GM12874 (cell line): Measurements from ENCODE around the gene LCNL1.

Experiments used
- CTCF ChIP-seq: IDR thresholded peaks from 2 replicates; pipeline ENCODE4 v1.5.1; 2011; ENCODE audit warnings: low read depth, mild to moderate bottlenecking, control low read depth, low read length, moderate library complexity; ENCODE audit not compliant: insufficient read depth

Gene LCNL1

GRCh38 chr9:136990242-136990911 lies 7.6 kb downstream of the LCNL1 start:
- no peak for TF ChIP-seq CTCF

- TF ChIP-seq CTCF = no peak
These were observed 9.4 kb downstream of the LCNL1 start, which contains the start of gene PAXX for GRCh38 chr9:136991993-136992818. Gene PAXX (plus strand): TSS chr9:136992422. CDS start chr9:136992444, 22 bp downstream.

GRCh38 chr9:136992819-136993369 lies 10.1 kb downstream of the LCNL1 start:
- no peak for TF ChIP-seq CTCF

GRCh38 chr9:136994180-136994887 lies 11.5 kb downstream of the LCNL1 start:
- TF ChIP-seq CTCF = no peak

GRCh38 chr9:136994888-136995230 lies 12.1 kb downstream of the LCNL1 start:
- no peak for TF ChIP-seq CTCF

GRCh38 chr9:136995362-136995761 lies 12.6 kb downstream of the LCNL1 start:
- no peak for TF ChIP-seq CTCF

GRCh38 chr9:136995772-136996311 lies 13.0 kb downstream of the LCNL1 start:
- TF ChIP-seq CTCF = no peak
